ENCODE measurements around the gene SLC6A6. TPM values are rescaled to one million over a fixed set of nuclear protein-coding genes. Genes with fewer than 3 reads are reported as not detected.
"Not testable (repeated sequence)": the region's sequence is repeated elsewhere in the genome, so short reads cannot be mapped to it uniquely, and the experiment has no call there.

The SLC6A6 gene
- total RNA-seq, 1 donor from 2014 or later, result 30.3 TPM

- Mint-ChIP-seq H3K9me3 (no peaks in the 10 kb centered on the region), H3K4me3 (no peak overlapping the region), H3K36me3 (no peaks in the 10 kb centered on the region), H3K27me3 (peaks cover 3% of the 10 kb centered on the region), H3K27ac (no peak overlapping the region), H3K4me1 (ENCODE audit: unreplicated experiment) (peaks cover under 1% of the 10 kb centered on the region)
- DNase-seq (ENCODE audit: extremely low spot score, unreplicated experiment), result no peak
- TF ChIP-seq, protein P1, sequence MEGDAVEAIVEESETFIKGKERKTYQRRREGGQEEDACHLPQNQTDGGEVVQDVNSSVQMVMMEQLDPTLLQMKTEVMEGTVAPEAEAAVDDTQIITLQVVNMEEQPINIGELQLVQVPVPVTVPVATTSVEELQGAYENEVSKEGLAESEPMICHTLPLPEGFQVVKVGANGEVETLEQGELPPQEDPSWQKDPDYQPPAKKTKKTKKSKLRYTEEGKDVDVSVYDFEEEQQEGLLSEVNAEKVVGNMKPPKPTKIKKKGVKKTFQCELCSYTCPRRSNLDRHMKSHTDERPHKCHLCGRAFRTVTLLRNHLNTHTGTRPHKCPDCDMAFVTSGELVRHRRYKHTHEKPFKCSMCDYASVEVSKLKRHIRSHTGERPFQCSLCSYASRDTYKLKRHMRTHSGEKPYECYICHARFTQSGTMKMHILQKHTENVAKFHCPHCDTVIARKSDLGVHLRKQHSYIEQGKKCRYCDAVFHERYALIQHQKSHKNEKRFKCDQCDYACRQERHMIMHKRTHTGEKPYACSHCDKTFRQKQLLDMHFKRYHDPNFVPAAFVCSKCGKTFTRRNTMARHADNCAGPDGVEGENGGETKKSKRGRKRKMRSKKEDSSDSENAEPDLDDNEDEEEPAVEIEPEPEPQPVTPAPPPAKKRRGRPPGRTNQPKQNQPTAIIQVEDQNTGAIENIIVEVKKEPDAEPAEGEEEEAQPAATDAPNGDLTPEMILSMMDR (conservative IDR thresholded peaks at IDR 0.05), result no peak
Observed at GRCh38 chr3:14514323-14514720, 111.9 kb downstream of the SLC6A6 start.

GRCh38 chr3:14515526-14515925, 113.1 kb downstream of the SLC6A6 start:
- H3K36me3 Mint-ChIP-seq; DNase-seq (ENCODE audit: extremely low spot score, unreplicated experiment); H3K4me3 Mint-ChIP-seq; H3K4me1 Mint-ChIP-seq (ENCODE audit: unreplicated experiment); H3K27ac Mint-ChIP-seq; H3K9me3 Mint-ChIP-seq; H3K27me3 Mint-ChIP-seq: not testable (repeated sequence)

DNA sequence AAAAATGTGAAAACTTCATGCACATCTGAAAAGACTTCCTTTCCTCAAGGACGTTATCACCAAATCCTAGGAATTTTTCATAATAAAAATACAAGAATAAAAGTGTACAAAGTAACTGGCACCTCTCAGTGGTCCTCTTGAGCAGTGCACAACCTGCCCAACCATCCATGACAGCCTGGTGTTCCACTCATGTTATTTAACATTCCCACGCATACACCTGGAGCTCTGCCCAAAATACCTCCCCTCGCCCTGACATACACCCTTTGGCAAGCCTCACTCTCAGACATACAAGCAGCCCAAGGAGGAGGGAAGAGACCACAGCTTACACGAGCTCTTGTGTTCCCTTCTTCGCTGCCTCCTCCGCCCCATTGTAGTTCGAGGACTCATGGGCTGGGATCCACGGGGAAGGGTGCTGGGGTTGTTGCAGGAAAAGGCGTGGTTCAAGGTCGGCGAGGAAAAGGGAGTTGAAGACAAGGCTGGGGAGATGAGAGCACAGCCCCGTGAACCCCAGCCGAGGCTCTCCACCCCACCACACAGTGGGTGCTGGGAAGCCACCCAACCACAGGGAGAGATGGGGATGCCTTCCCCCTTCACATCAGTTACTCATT, 114.4 kb downstream of the SLC6A6 start:
- peaks cover 3% of the 10 kb centered on the region for H3K27me3 Mint-ChIP-seq
- TF ChIP-seq, protein P1 (conservative IDR thresholded peaks at IDR 0.05), result no peak
- H3K9me3 Mint-ChIP-seq, result no peaks in the 10 kb centered on the region
- no peak overlapping the region for H3K27ac Mint-ChIP-seq
- no peaks in the 10 kb centered on the region for H3K4me1 Mint-ChIP-seq (ENCODE audit: unreplicated experiment)
- no peak overlapping the region for H3K4me3 Mint-ChIP-seq
- no peaks in the 10 kb centered on the region for H3K36me3 Mint-ChIP-seq
- no peak for DNase-seq (ENCODE audit: extremely low spot score, unreplicated experiment)

GRCh38 chr3:14517601-14518431, 115.4 kb downstream of the SLC6A6 start:
- Mint-ChIP-seq H3K4me3 (no peak overlapping the region), H3K4me1 (ENCODE audit: unreplicated experiment) (no peaks in the 10 kb centered on the region), H3K27ac (no peak overlapping the region), H3K36me3 (no peaks in the 10 kb centered on the region), H3K27me3 (peaks cover 3% of the 10 kb centered on the region), H3K9me3 (no peaks in the 10 kb centered on the region)
- TF ChIP-seq, protein P1 (conservative IDR thresholded peaks at IDR 0.05), result no peak
- DNase-seq (ENCODE audit: extremely low spot score, unreplicated experiment), result no peak

DNA sequence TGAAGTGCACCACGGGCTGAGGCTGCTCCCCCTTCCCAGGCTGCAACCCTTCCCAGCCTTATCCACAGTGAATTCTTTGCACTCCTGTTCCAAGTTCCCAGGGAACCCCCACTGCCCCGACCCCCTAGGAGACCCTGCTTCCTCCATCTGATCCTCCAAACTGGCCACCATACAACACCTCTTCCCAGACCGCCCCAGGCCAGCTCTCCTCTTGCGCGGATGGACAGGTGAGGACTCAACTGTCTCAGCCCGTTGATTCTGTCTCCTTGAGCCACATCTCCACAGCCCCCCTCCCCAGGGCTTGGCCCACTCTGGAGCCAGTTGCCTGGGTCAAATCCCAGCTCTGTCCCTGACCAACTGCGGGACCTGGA, 116.0 kb downstream of the SLC6A6 start:
- Mint-ChIP-seq H3K27me3 (peaks cover 6% of the 10 kb centered on the region), H3K27ac (no peak overlapping the region), H3K9me3 (no peaks in the 10 kb centered on the region), H3K4me3 (no peak overlapping the region), H3K36me3 (no peaks in the 10 kb centered on the region), H3K4me1 (ENCODE audit: unreplicated experiment) (no peaks in the 10 kb centered on the region)
- DNase-seq (ENCODE audit: extremely low spot score, unreplicated experiment), result no peak
- TF ChIP-seq, protein P1 (conservative IDR thresholded peaks at IDR 0.05), result no peak

DNA sequence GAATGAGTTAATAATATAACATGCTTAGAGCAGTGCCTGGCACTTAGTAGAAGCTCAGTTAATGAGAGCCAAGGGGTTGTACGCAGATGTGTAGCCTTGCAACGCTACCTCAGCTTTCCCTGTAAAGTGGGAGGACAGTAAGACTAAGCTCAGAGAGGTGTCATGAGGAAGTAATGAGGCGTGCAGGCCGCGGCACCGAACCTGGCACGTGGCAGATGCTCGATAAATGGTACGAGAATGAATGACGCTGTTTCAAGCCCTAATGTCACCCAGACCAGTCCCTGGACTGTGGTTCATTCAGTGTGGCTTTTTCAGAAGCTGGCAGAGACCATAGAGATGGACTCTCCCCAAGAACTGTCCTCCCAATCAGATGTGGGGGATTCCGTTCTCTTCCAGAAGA, 116.5 kb downstream of the SLC6A6 start:
- DNase-seq (ENCODE audit: extremely low spot score, unreplicated experiment), result no peak
- no peaks in the 10 kb centered on the region for H3K36me3 Mint-ChIP-seq
- H3K4me1 Mint-ChIP-seq (ENCODE audit: unreplicated experiment), result no peaks in the 10 kb centered on the region
- H3K4me3 Mint-ChIP-seq, result no peak overlapping the region
- peaks cover 7% of the 10 kb centered on the region for H3K27me3 Mint-ChIP-seq
- H3K9me3 Mint-ChIP-seq, result no peaks in the 10 kb centered on the region
- no peak overlapping the region for H3K27ac Mint-ChIP-seq
- TF ChIP-seq, protein P1 (conservative IDR thresholded peaks at IDR 0.05), result no peak
